T1000 (cell line): ENCODE data around the gene SRGAP2B.
"Not testable (repeated sequence)": the region's sequence is repeated elsewhere in the genome, so short reads cannot be mapped to it uniquely, and the experiment has no call there.

ENCODE experiments used
- DNase-seq: peaks from one replicate; lab custom pipeline; 2025; ENCODE audit warnings: mixed read lengths; lab: John Stamatoyannopoulos, UW

The SRGAP2B gene

GRCh38 chr1:145082483-145083255 is 12.5 kb downstream of the SRGAP2B start:
- not testable (repeated sequence) for DNase-seq

GRCh38 chr1:145080193-145080592 is 14.9 kb downstream of the SRGAP2B start:
- not testable (repeated sequence) for DNase-seq

- not testable (repeated sequence) for DNase-seq
These were observed 15.4 kb downstream of the SRGAP2B start for GRCh38 chr1:145079737-145080136.

GRCh38 chr1:145078787-145079370 is 16.2 kb downstream of the SRGAP2B start:
- DNase-seq: not testable (repeated sequence)

GRCh38 chr1:145077872-145078786 is 17.0 kb downstream of the SRGAP2B start:
- not testable (repeated sequence) for DNase-seq

- DNase-seq: not testable (repeated sequence)
These were observed 18.3 kb downstream of the SRGAP2B start for GRCh38 chr1:145076877-145077276.

- DNase-seq: not testable (repeated sequence)
These were observed 21.0 kb downstream of the SRGAP2B start for GRCh38 chr1:145074021-145074559.

GRCh38 chr1:145071569-145071968 is 23.6 kb downstream of the SRGAP2B start:
- DNase-seq: not testable (repeated sequence)

- not testable (repeated sequence) for DNase-seq
These were observed 28.6 kb downstream of the SRGAP2B start for GRCh38 chr1:145066486-145066885.

- not testable (repeated sequence) for DNase-seq
These were observed 29.8 kb downstream of the SRGAP2B start for GRCh38 chr1:145065194-145065826.

- DNase-seq: not testable (repeated sequence)
These were observed 31.0 kb downstream of the SRGAP2B start for GRCh38 chr1:145063941-145064648.

- not testable (repeated sequence) for DNase-seq
These were observed 31.8 kb downstream of the SRGAP2B start for GRCh38 chr1:145063285-145063684.

- not testable (repeated sequence) for DNase-seq
These were observed 36.9 kb downstream of the SRGAP2B start for GRCh38 chr1:145058184-145058583.

GRCh38 chr1:145055217-145055760 is 39.8 kb downstream of the SRGAP2B start:
- not testable (repeated sequence) for DNase-seq

- not testable (repeated sequence) for DNase-seq
These were observed 41.7 kb downstream of the SRGAP2B start for GRCh38 chr1:145053428-145053827.

- not testable (repeated sequence) for DNase-seq
These were observed 42.9 kb downstream of the SRGAP2B start for GRCh38 chr1:145052019-145052776.

GRCh38 chr1:145048181-145048856 is 46.8 kb downstream of the SRGAP2B start:
- DNase-seq: not testable (repeated sequence)

GRCh38 chr1:145047553-145047952 is 47.6 kb downstream of the SRGAP2B start:
- DNase-seq: not testable (repeated sequence)
